H9 (cell line): ENCODE measurements around the gene ZBTB20. TPM values are rescaled to one million over a fixed set of nuclear protein-coding genes. Genes with fewer than 3 reads are reported as not detected.

Experiments
- DNase-seq: peaks from one replicate; pipeline ENCODE4 v3.0.0-alpha.2; 2017
- H2AFZ ChIP-seq: one replicate; pipeline ENCODE4 v1.6.1; 2013; ENCODE audit warnings: mild to moderate bottlenecking, low read length, control low read depth, moderate library complexity
- H2AK5ac ChIP-seq: 2 replicates; pipeline ENCODE4 v1.6.1; 2013; ENCODE audit warnings: low read length, control low read depth, mixed read lengths; ENCODE audit not compliant: insufficient read length
- H2BK120ac ChIP-seq: one replicate; pipeline ENCODE4 v1.6.1; 2013; ENCODE audit warnings: low read depth, mild to moderate bottlenecking, low read length, control low read depth, inconsistent platforms; ENCODE audit not compliant: poor library complexity, severe bottlenecking
- H2BK12ac ChIP-seq: 2 replicates; pipeline ENCODE4 v1.6.1; 2013; ENCODE audit warnings: low read length, control low read depth, mixed read lengths, low read depth; ENCODE audit not compliant: insufficient read length
- H2BK15ac ChIP-seq: 2 replicates; pipeline ENCODE4 v1.6.1; 2013; ENCODE audit warnings: low read depth, low read length, control low read depth
- H2BK20ac ChIP-seq: one replicate; pipeline ENCODE4 v1.6.1; 2013; ENCODE audit warnings: low read depth, mild to moderate bottlenecking, low read length, control low read depth, inconsistent platforms; ENCODE audit not compliant: poor library complexity, severe bottlenecking
- H2BK5ac ChIP-seq: 2 replicates; pipeline ENCODE4 v1.6.1; 2013; ENCODE audit warnings: low read length, control low read depth, mixed read lengths; ENCODE audit not compliant: insufficient read length
- H3K14ac ChIP-seq: 2 replicates; pipeline ENCODE4 v1.6.1; 2013; ENCODE audit warnings: low read length, control low read depth; ENCODE audit not compliant: insufficient read depth
- H3K18ac ChIP-seq: 2 replicates; pipeline ENCODE4 v1.6.1; 2013; ENCODE audit warnings: low read depth, mild to moderate bottlenecking, mixed read lengths, low read length, control low read depth; ENCODE audit not compliant: insufficient read length
- H3K23ac ChIP-seq: 2 replicates; pipeline ENCODE4 v1.6.1; 2013; ENCODE audit warnings: low read length, control low read depth, mixed read lengths, low read depth; ENCODE audit not compliant: insufficient read length
- H3K23me2 ChIP-seq: 2 replicates; pipeline ENCODE4 v1.6.1; 2013; ENCODE audit warnings: low read depth, mild to moderate bottlenecking, mixed read lengths, low read length, control low read depth; ENCODE audit not compliant: insufficient read length, poor library complexity, severe bottlenecking
- H3K27ac ChIP-seq: 2 replicates; pipeline ENCODE4 v1.5.1; 2013; ENCODE audit warnings: low read length, control low read depth, mixed read lengths, low read depth; ENCODE audit not compliant: insufficient read length
- H3K27me3 ChIP-seq: 2 replicates; pipeline ENCODE4 v1.6.1; 2013; ENCODE audit warnings: low read length, control low read depth, inconsistent platforms; ENCODE audit not compliant: insufficient read depth
- H3K4ac ChIP-seq: 2 replicates; pipeline ENCODE4 v1.6.1; 2013; ENCODE audit warnings: low read depth, mild to moderate bottlenecking, control low read depth, inconsistent platforms, low read length, moderate library complexity
- H3K4me1 ChIP-seq: 2 replicates; pipeline ENCODE4 v1.6.1; 2013; ENCODE audit warnings: low read length, control low read depth, inconsistent platforms; ENCODE audit not compliant: insufficient read depth
- H3K4me2 ChIP-seq: 2 replicates; pipeline ENCODE4 v1.6.1; 2013; ENCODE audit warnings: low read length, control low read depth, mixed read lengths; ENCODE audit not compliant: insufficient read length, insufficient read depth
- H3K56ac ChIP-seq: 2 replicates; pipeline ENCODE4 v1.6.1; 2013; ENCODE audit warnings: low read depth, mild to moderate bottlenecking, mixed read lengths, low read length, control low read depth; ENCODE audit not compliant: insufficient read length
- H3K79me1 ChIP-seq: 2 replicates; pipeline ENCODE4 v1.6.1; 2013; ENCODE audit warnings: low read depth, mild to moderate bottlenecking, moderate library complexity, low read length, control low read depth, inconsistent platforms; ENCODE audit not compliant: insufficient read depth, poor library complexity, severe bottlenecking
- H3K79me2 ChIP-seq: 2 replicates; pipeline ENCODE4 v1.6.1; 2013; ENCODE audit warnings: low read length, control low read depth, inconsistent platforms; ENCODE audit not compliant: insufficient read depth
- H3K9ac ChIP-seq: 2 replicates; pipeline ENCODE4 v1.6.1; 2013; ENCODE audit warnings: low read length, control low read depth, mixed read lengths; ENCODE audit not compliant: insufficient read length; ENCODE audit errors: extremely low read depth
- H3K9me3 ChIP-seq: one replicate; pipeline ENCODE4 v1.6.1; 2013; ENCODE audit warnings: low read depth, low read length, inconsistent platforms; ENCODE audit not compliant: control insufficient read depth
- H3T11ph ChIP-seq: one replicate; pipeline ENCODE4 v1.6.1; 2013; ENCODE audit warnings: mild to moderate bottlenecking, low read length, control low read depth, inconsistent platforms
- H4K20me1 ChIP-seq: one replicate; pipeline ENCODE4 v1.6.1; 2013; ENCODE audit not compliant: control insufficient read depth, insufficient read length, insufficient read depth
- H4K5ac ChIP-seq: 2 replicates; pipeline ENCODE4 v1.6.1; 2013; ENCODE audit warnings: low read depth, mild to moderate bottlenecking, mixed read lengths, low read length, control low read depth; ENCODE audit not compliant: insufficient read length
- H4K8ac ChIP-seq: replicated peaks from 2 replicates; pipeline ENCODE4 v1.6.1; 2013; ENCODE audit warnings: low read length, control low read depth, mixed read lengths, low read depth; ENCODE audit not compliant: insufficient read length
- H4K91ac ChIP-seq: 2 replicates; pipeline ENCODE4 v1.6.1; 2013; ENCODE audit warnings: low read depth, mild to moderate bottlenecking, moderate library complexity, mixed read lengths, low read length, control low read depth; ENCODE audit not compliant: insufficient read length
- H3K27ac Mint-ChIP-seq, 3 experiments: 2 replicates in 2 of 3; 3 replicates in 1 of 3; pipeline ENCODE4 v1.8.0; 2020 to 2021; ENCODE audit warnings: mixed read lengths in 3 of 3, mild to moderate bottlenecking in 1 of 3, moderate library complexity in 1 of 3
- H3K27me3 Mint-ChIP-seq: 2 replicates; pipeline ENCODE4 v1.8.0; 2021; ENCODE audit warnings: low read depth, mild to moderate bottlenecking, moderate library complexity, mixed read lengths
- H3K36me3 Mint-ChIP-seq, 3 experiments: 2 replicates in 2 of 3; 3 replicates in 1 of 3; pipeline ENCODE4 v1.8.0; 2020 to 2021; ENCODE audit warnings: low read depth in 3 of 3, mixed read lengths in 3 of 3; ENCODE audit not compliant: insufficient read depth in 1 of 3
- H3K4me1 Mint-ChIP-seq, 2 experiments: 2 replicates each; pipeline ENCODE4 v1.8.0; 2020; ENCODE audit warnings: mixed read lengths in 2 of 2
- H3K4me3 Mint-ChIP-seq, 2 experiments: 2 replicates in 1 of 2; 3 replicates in 1 of 2; pipeline ENCODE4 v1.8.0; 2020 to 2021; ENCODE audit warnings: mild to moderate bottlenecking in 2 of 2, mixed read lengths in 2 of 2, moderate library complexity in 1 of 2
- H3K9me3 Mint-ChIP-seq, 2 experiments: 2 replicates in 1 of 2; 3 replicates in 1 of 2; pipeline ENCODE4 v1.8.0; 2020; ENCODE audit warnings: mild to moderate bottlenecking in 2 of 2, mixed read lengths in 2 of 2, moderate library complexity in 1 of 2
- CTCF ChIP-seq: fragments of 200-600 bp; sonication (generic); conservative IDR thresholded peaks from 3 replicates; pipeline ENCODE4 v1.8.0; 2021; ENCODE audit warnings: antibody characterized with exemption, mild to moderate bottlenecking
- WGBS: extraction: QIAGEN DNeasy Blood & Tissue Kit; methylation state at CpG from one replicate; pipeline ENCODE4 v1.1.7; 2013; ENCODE audit warnings: missing lambda C conversion rate, low lambda C conversion rate, mixed read lengths; ENCODE audit not compliant: insufficient read length; ENCODE audit errors: extremely low coverage; 5-methylcytosine and 5-hydroxymethylcytosine counted together
- total RNA-seq: library from RNA; stranded (reverse); gene quantifications from 2 replicates; pipeline ENCODE4 v1.2.1, GENCODE V29; 2021

Gene ZBTB20
- total RNA-seq, 1 experiment from 2014 or later, result 0.70 TPM

- Histone ChIP-seq H3K23me2 (no peaks in the 10 kb centered on the region), H3K27ac (no peak overlapping the region), H3T11ph (no peak overlapping the region), H2BK12ac (no peak overlapping the region), H3K79me2 (no peaks in the 10 kb centered on the region), H4K5ac (no peak overlapping the region), H4K20me1 (no peaks in the 10 kb centered on the region), H4K91ac (no peak overlapping the region), H3K4ac (no peak overlapping the region), H4K8ac (no peak overlapping the region), H2AFZ (no peak overlapping the region), H3K27me3 (no peaks in the 10 kb centered on the region), H3K23ac (no peak overlapping the region), H2BK15ac (no peak overlapping the region), H3K79me1 (no peaks in the 10 kb centered on the region), H2BK20ac (no peak overlapping the region), H3K9me3 (no peaks in the 10 kb centered on the region), H3K9ac (no peak overlapping the region), H2BK120ac (no peak overlapping the region), H3K18ac (no peak overlapping the region), H3K4me2 (no peak overlapping the region), H2AK5ac (no peak overlapping the region), H3K56ac (no peak overlapping the region), H3K4me1 (no peaks in the 10 kb centered on the region), H3K14ac (no peak overlapping the region), H2BK5ac (no peak overlapping the region)
- H3K4me3 Mint-ChIP-seq, result no peak overlapping the region
- H3K4me1 Mint-ChIP-seq, result peaks cover 3 to 5% of the 10 kb centered on the region in 2 experiments; a peak in 1 of 4 replicates
- no peaks in the 10 kb centered on the region for H3K9me3 Mint-ChIP-seq
- no CpG with 5 or more reads among the region's 3 CpGs for WGBS
- no peak for TF ChIP-seq CTCF
- DNase-seq, result no peak
- no peaks in the 10 kb centered on the region for H3K27me3 Mint-ChIP-seq
- H3K27ac Mint-ChIP-seq, result no peak overlapping the region
- no peaks in the 10 kb centered on the region for H3K36me3 Mint-ChIP-seq
Observed at GRCh38 chr3:114480442-114480841, 666.6 kb downstream of the ZBTB20 start.
